ENCODE results near the gene ADNP.

Gene ADNP

DNA sequence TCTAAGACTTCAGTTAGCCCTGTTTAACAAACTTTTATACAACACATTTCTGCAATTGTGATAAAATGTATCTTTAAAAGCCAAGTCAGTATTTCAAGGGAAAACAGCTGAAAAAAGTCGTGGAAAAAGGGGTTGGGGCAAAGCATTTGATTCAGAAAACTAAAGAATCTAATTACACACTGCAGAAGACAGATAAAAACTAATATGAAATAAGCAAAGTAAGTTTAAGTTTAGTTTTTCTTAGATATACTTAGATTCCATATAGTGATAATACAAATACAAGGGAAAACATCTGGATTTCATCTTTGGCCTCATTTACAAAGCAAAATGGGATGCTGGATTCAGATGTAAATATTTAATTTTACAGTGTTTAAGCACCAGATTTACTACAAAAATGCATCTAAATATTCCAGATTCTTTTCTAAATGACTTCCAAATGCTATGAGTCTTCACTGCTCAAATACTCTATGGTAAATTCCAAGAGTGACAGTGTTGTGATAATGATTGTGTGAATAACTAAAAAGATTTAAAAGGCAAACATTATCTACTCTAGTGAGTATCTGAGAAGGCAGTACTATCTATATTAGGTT, 1.5 kb upstream of the ADNP start:
- no peak for DNase-seq (ENCODE audit: low read depth in 4 of 4, low spot score in 1 of 4)

DNA sequence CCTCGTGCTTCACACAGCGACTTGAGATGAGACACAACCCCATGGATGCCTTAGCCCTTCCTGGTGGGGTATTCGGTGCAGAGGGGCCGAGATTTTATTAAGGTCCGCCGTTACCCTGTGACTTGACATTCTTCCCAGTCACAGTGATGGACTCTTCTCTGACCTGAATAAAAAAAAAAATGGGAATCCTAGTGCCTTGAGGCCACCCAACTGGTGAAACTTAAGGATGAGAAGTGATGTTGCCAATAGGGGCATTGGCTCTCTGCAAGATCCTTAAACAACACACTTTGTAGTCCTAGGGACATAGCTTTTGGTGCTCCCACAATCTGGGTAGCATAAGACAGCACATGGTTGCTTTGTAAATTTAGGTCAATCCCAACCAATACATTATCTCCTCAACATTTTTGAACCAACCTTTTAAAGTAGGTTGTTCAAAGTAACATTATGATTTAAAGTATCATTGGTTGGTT, 814 bp upstream of the ADNP start:
- no peak for DNase-seq (ENCODE audit: low read depth in 4 of 4, low spot score in 1 of 4)

DNA sequence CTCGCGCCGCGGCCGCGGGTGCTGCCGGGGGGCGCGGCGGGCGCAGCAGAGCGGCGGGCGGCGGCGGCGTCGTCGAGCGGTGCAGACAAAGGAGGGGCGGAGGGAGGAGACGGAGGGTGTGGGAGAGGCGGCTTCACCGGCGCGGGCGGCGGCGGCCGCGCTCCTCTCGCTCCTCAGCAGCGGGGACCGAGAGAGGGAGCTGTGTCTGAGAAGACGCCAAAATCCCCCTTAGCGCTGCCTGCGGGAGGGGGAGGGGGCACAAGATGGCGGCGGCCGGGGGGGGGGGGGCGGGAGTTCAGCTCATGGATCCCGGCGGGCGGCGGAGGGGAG, 296 bp downstream of the ADNP start:
- peak in 1 of 4 experiments; percentile 38 for DNase-seq (ENCODE audit: low read depth in 4 of 4, low spot score in 1 of 4)

DNA sequence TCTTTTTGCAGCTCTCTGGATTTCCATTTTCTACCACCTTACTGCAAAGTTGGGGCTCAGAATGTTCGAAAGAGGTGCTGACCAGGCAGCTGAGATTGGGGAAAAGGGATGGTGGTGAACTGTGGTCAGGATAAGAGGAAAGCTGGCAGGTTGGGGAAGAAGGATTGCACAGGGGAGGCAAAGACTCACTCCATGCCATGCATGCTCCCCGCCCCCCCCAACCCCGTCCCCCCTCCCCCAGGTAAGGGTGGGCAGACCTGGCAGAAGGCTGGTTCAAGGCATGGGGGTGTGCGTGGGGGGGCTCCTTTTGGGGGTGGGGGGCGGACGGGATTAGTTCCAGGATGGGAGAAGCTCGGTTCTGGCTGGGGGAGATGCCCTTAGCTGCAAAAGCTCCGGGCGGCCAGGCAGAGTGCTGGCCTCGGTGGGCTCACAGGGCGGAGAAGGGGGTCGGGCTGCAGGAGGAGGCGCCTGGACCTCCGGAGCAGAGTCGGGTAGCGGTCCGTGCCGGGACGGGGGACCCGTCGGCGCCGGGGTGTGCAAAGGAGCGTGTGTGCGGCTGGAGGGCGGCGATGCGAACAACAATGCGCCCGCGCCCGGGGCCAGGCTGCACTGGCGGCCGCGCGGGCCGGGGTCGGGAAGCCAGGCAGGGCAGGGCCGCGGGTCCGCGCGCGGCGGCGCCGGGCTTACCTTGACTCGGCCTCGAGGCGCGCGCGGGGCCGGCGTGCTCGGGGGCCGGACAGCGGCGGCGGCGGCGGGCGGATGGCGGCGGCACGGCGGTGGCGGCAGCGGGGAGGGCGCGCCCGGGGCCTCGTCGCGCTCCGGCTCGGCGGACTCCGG, 880 bp downstream of the ADNP start:
- DNase-seq (ENCODE audit: low read depth in 4 of 4, low spot score in 1 of 4) = no peak

DNA sequence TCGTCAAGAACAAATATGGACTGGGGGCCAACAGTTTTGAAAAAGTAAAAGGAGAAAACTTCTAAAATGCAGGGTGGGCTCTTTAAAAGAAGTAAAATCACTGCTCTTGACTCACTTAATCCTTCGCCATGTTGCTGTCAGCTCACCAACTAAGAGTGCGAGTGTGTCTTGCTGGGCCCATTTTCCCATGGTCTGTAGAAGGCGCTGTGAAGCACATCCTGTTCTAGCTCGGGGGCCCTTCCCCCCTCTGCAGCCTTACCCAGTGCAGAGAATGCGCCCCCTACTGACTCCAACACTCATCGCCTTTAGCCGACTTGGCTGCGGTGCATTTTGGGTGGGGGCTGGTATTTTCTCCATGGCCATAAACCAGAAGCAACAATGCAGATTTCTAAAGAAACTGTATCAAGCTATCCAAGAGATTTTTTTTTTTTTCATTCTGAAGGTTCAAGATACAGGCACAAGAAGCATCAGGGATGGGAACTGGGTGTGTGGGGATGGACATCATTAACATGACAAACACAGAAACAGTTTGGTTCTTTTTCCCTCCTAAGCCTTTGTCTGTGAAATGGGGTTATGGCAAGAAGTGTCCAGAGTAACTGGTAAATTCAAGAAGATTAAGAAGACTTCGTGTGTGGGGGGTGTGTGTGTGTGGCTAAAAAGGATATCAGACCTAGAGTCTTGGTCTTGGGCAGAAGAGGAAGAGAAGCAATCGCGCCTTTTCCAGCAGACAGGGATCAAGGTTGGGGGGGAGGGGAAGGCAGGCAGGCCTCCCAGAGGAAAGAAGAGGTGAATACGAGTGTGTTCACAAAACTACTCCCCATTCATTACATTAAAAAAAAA, 1.7 kb downstream of the ADNP start:
- peak; percentile 77 to 91 (median 84) for DNase-seq (ENCODE audit: low read depth in 4 of 4, low spot score in 1 of 4)

DNA sequence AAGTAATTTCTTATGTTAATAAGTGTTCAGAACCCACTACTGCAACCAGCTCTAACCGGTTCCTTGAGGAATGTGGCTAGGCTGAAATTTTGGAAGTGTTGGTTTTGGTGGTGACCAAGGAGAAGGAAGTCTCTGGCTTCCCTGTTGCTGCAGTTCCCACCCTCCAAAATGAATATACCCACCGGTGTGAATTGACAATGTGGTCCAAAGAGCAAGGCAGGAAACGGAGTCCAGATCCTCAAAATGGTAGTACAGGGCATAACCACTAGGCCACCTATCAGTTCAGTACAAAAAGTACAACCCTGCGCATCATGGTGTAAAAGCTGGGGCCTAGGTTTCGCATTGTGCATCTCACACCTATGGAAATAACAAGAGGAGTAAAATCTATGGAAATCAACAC, 2.8 kb downstream of the ADNP start:
- DNase-seq (ENCODE audit: low read depth in 4 of 4, low spot score in 1 of 4) = no peak

DNA sequence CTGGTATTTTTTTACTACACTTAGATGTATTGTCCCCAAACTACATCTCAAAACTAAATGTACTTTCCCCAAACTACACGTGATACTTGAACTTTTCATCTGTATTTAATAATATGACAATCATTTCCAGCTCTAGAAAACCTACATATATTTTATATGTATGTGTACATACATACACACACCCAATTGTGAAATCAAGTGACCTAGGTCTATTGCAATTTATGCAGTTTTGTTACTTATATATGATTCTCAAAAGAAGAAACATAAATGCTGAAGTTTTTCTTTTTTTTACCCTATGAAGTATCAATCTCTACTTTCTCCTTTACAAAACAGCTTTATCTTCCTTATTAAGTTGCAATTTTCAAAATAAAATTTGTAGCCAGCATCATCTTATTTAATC, 4.7 kb downstream of the ADNP start:
- no peak for DNase-seq (ENCODE audit: low read depth in 4 of 4, low spot score in 1 of 4)

DNA sequence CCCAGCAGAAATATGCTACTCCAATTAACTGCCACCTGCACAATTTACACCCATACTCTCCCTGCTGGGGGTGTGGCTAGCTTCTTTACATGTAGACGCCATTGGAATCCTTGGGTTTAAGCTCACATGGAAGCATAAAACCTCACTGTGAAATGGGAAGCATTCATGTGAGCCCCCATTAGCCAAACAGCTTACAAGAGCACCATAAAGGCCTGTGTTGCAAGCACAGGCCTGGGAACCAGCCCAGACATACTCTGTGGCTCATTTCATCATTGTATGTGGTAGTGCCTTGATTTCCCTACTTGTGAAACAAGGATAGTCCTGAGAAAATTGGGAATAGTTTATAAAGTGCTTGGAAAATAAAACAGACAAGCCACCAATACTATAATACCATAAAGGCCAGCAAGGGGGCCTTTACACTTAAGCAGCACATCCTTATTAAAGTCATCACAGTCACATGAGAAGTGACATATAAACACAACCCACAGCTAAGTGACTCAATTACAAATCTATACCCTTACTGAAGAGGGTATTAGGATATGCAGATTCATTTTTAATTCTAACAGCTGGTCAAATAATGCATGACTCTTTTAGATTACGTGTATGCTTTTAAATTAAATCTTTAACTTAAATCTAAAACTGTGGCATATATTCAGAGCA, 6.8 kb downstream of the ADNP start:
- DNase-seq (ENCODE audit: low read depth in 4 of 4, low spot score in 1 of 4) = no peak

DNA sequence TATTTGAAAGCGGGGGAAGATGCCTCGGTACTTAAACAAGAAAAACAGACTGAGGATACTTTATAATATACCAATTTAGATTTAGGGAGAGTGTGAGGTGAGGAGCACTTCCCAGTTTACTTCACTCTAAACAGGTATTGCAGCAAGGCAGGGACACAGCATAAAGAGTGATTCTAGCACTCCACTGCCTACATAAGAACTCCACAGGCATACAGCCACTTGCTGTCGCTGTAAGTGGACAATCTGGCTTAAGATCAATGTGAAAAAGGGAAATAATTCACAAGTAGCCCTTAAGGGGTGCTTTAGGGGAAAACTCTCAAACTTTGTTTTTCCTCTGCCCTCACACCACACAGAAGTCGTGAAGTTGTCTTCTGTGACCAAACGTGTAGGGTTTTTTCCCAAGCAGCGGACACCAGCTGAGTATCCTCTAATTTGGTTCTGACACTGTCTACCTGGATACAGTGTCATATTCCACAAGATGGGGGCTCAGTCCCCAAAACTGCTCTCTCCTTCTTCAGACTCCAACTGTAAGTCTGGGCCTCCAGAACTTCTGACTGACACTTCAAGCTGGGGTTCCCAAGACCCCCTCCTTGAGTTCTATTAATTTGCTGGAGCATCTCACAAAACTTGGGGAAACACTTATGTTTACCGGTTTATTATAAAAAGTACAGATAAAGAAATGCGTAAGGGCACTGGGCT, 9.3 kb downstream of the ADNP start:
- DNase-seq (ENCODE audit: low read depth in 4 of 4, low spot score in 1 of 4) = no peak

DNA sequence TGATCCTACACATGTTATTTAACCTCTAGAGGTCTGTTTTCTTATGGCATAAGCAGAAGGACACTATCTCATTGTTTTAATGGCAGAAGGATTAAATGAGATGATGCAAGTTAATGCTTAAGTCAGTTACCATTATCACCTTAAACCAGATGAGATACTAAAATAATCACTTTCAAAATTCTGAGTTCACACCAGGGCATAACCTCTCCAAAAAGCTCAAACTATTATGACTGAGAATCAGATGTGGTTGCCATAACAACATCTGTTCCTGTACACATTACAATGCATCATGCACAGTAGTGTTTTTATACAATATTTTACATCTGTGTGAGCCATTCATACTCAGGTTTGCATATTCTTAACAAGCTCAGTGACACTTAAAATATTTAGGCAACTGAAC, 10.2 kb downstream of the ADNP start:
- no peak for DNase-seq (ENCODE audit: low read depth in 4 of 4, low spot score in 1 of 4)

DNA sequence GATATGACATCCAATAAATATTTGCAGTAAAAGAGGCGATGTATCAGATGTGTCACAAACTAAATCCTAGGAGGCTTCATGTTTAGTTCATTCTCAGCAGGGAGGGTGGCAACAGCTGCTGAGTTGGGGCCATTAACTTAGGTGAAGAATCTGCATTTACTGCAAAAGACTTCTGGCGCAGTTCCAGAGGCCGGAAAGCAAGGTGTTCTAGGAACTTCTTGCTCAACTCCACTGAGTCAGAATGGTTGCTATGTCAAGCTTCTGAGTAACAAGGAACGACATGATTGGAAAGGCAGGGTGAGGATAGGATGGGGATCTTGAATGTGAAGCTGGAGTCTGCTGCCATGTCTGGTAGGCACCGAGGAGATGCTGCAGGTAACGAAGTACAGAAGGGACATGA, 11.7 kb downstream of the ADNP start:
- DNase-seq (ENCODE audit: low read depth in 4 of 4, low spot score in 1 of 4) = no peak

DNA sequence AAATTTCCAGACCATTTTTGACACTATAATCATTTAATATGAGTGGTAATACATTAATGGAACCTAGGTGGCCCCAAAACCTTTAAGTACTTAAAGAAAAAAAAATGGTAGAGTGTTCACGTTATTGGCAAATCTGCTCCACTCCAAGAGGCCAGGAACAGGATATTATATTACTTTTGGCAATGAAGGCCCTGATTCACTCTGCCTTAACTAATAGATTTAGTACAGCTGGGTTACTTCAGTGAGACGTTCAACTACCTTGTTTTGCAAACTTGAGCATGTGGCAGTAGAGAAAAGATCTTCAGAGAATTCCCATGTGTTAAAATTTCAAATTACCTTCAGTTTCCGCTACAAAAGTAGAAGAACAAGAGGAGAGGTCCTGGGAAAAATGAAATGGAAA, 12.8 kb downstream of the ADNP start:
- DNase-seq (ENCODE audit: low read depth in 4 of 4, low spot score in 1 of 4) = no peak

DNA sequence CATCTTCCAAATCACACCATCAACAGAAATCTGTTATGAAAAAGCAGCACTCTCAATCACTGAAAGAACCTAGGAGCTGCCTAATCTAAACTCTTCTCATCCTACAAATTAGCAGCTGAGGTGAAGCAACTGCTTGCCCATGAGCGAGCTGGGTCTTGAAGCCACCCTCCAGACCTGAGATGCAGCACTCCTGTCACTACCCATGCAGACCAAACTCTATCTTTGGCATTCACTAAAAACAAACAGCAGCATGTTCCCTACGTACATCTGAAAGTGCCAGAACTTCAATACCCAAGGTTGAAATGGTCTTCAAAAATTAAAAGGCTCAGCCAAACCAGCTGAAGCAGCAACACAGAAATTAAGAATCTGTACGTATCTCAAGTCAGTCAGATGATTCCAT, 14.3 kb downstream of the ADNP start:
- no peak for DNase-seq (ENCODE audit: low read depth in 4 of 4, low spot score in 1 of 4)

DNA sequence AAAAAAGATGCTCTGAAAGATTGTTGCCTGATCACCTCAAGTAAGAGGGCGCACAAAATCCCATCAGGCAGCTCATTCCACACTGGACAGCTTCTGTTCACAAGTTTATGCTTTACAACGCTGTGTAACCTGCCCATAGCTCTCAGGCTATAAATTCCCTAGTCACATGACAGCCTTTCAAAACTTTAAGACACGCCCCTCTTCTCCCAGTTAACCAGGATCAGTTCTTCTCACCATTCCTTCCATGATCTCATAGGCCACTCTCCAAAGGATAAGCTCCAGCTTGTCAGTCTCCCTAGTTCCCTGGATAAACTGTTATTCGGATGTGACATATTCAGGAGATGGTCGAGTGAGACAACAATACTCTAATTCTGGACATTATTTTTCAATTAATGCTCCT, 15.0 kb downstream of the ADNP start:
- DNase-seq (ENCODE audit: low read depth in 4 of 4, low spot score in 1 of 4) = no peak

DNA sequence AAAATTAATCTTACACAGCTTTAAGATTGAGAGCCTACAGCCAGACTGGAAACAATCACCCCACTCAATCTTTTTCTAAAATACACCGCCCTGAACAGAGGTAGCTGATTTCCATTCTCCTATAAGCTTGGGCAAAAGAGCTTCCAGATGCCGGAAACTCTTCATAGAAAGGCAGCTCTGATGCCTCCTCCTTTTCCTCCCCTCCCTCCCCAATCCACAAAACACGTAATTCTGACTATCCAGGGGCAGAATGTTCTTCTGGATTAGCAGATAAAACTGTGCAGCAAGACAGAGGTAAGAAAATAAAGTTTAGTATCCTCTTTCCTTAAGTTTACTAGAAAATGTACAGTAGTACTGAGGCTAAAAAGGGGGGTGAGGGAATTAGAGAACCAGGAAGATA, 15.8 kb downstream of the ADNP start:
- DNase-seq (ENCODE audit: low read depth in 4 of 4, low spot score in 1 of 4) = no peak

DNA sequence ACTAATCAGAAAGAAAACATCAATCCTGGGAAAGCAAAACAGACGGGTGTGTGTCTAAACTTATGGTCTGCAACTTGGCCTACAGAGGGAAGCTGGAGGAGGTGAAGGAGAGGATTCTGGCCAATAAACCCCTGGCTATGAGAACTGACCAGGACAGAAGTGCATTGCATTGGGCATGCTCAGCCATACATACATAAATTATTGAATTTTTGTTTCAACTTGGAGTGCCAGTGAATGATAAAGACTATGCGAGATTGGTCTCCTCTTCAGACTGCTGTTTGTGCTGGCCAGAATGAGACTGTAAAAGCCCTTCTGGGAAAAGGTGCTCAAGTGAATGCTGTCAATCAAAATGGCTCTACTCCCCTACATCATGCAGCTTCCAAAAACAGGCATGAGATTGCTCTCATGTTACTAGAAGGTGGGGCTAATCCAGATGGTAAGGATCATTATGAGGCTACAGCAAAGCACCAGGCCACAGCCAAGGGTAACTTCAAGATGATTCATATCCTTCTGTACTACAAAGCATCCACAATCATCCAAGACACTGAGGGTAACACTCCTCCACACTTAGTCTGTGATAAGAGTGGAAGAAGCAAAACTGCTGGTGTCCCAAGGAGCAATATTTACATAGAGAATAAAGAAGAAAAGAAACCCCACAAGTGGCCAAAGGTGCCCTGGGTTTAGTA, 17.4 kb downstream of the ADNP start:
- no peak for DNase-seq (ENCODE audit: low read depth in 4 of 4, low spot score in 1 of 4)

DNA sequence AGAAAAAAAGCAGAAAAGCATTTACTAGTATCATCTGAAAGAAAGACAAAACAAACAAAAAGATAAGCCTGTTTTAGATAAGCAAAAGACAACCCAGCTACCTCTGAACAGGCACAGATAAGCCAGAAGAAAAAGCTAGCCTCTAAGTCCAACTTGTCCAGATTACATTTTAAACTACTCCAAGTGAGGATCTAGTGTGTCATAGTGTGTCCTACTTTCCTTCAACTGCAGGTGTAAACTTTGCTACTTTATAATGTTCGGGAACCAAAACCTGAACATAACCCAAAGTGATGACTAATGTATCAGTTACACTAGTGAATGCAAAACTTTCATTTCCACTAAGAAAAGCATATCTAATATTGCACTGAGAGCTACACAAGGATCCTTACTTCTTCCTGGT, 19.5 kb downstream of the ADNP start:
- no peak for DNase-seq (ENCODE audit: low read depth in 4 of 4, low spot score in 1 of 4)

DNA sequence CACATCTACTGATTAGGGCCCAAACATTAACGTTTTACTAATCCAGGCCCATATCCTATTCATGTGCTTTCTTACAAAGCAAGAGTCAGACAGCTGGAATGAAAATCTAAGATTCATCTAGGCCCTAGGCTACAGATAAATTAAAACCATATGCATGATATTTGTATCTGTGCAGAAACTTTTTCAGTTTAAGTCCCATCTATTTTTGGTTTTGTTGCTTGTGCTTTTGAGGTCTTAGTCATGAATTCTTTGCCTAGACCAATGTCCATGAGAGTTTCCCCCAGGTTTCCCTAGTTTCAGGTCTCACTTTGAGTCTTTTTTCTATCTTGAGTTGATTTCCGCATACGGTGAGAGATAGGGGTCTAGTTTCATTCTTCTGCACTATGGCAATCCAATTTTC, 20.2 kb downstream of the ADNP start:
- DNase-seq (ENCODE audit: low read depth in 4 of 4, low spot score in 1 of 4) = no peak

DNA sequence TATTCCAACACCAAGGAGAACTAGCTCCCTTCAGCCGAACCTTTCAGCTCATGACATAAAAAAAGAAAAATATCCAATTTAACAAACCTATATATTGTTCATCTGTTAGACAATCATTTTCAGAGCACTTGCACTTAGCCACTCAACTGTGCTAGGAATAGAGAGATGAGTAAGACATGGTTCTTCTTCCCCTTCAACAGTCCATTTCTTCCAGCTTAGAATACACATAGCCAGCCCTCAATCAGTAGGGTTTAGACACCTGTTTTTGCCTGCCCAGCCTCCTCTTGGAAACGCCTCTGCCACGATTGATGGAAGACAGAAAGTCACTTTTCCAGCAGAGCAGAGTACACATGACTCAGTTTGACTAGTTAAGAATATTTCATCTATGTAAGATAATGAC, 21.8 kb downstream of the ADNP start:
- no peak for DNase-seq (ENCODE audit: low read depth in 4 of 4, low spot score in 1 of 4)

DNA sequence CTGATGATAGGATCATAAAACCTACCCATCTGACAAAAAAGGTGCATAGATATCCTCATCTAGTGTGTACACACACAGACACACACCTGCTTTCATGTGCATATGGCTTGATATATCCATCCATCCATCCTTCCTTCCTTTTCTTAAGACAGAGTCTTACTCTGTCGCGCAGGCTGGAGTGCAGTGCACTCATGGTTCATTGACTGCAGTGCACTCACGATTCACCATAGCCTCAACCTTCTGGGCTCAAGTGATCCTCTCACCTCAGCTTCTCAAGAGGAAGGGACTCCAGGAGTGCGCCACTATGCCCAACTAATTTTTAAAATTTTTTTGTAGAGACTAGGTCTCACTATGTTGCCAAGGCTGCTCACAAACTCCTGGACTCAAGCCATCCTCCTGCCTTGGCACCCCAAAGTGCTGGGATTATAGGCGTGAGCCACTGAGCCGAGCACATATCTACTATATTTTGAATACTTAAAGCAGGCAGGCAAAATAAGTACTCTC, 27.1 kb downstream of the ADNP start:
- no peak for DNase-seq (ENCODE audit: low read depth in 4 of 4, low spot score in 1 of 4)

Data from stimulated activated CD4-positive, alpha-beta T cell treated with anti-CD3 and anti-CD28 coated beads, Interleukin-1b, Interleukin-23, amount 100 ng/mL, for 24 hours (primary cell).